Activated CD4-positive, alpha-beta T cell treated with anti-CD3 and anti-CD28 coated beads for 48 hours (primary cell): ENCODE measurements around the gene LCE5A.
"Not testable (repeated sequence)": the region's sequence is repeated elsewhere in the genome, so short reads cannot be mapped to it uniquely, and the experiment has no call there.

ENCODE experiments used
- DNase-seq: peaks from one replicate; pipeline ENCODE4 v3.0.0-alpha.2; 2020

The LCE5A gene, protein sequence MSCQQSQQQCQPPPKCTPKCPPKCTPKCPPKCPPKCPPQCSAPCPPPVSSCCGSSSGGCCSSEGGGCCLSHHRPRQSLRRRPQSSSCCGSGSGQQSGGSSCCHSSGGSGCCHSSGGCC

DNA sequence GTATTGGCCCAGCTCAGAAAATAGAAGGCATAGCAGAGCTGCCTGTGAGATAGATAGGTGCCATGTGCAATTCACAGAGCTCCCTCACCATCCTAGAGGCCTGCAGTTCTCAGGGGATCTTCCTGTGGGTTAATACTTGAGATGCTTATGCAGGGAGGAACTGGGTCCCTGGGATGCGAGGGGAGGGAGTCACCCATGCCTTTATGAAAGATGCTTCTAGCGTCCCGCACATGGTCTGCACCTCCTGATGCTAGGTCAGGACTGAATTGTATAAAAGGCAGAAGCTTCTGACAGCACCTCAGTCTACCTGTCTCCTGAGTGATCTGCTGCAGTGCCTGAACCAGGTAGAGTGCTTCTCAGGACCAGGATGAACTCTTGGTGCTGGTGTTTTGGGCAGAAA is at the start of gene LCE5A:
Gene LCE5A, plus strand, starts transcription at position 301 of the 400 bp plus-strand sequence. CDS start 732 bp downstream, outside the sequence.
- no peak for DNase-seq

DNA sequence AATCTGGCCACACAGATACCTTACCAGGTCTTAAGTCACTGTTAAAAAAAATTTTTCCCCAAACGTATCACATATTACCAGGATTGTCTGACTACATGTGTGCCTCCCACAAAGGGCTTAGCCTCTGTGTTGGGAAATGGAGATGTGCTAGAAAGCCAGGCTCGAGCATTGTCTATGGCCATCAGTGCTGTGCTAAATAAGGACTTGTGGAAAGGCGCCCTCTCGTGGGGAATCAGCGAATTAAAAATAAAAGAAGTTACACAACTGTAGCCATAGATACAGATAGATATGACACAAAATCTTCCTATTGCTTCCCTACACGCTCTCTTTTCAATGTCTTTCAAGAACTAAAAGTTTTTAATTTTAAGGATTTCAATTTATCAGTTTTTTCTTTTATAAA is 49.1 kb upstream of the LCE5A start:
- DNase-seq, result peak; percentile 74

DNA sequence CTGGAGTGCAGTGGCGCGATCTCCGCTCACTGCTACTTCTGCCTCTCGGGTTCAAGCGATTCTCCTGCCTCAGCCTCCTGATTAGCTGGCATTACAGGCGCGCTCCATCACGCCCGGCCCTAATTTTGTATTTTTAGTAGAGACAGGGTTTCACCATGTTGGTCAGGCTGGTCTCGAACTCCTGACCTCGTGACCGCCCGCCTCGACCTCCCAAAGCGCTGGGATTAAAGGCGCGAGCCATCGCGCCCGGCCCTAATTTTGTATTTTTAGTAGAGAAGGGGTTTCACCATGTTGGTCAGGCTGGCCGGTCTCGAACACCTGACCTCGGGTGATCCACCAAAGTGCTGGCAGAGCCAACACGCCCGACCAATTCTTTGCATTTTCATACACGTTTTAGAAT is 48.0 kb upstream of the LCE5A start:
- no peak for DNase-seq

DNA sequence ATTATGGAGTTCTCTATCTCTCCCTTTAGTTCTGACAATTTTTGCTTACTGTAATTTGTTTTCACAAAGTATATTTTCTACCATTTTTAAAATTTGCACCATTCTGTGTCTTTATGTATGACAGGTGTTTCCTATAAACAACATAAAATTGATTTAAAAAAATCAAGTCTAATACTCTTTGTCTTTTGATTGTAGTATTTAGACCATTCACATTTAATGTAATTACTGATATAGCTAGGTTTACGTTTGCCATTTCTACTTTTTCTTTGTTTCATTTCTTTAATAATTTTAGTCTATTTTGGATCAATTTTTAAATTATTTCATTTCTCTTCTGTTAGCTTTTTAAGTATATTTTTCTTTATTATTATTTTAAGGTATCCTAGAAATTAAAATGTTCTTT is 44.4 kb upstream of the LCE5A start:
- no peak for DNase-seq

DNA sequence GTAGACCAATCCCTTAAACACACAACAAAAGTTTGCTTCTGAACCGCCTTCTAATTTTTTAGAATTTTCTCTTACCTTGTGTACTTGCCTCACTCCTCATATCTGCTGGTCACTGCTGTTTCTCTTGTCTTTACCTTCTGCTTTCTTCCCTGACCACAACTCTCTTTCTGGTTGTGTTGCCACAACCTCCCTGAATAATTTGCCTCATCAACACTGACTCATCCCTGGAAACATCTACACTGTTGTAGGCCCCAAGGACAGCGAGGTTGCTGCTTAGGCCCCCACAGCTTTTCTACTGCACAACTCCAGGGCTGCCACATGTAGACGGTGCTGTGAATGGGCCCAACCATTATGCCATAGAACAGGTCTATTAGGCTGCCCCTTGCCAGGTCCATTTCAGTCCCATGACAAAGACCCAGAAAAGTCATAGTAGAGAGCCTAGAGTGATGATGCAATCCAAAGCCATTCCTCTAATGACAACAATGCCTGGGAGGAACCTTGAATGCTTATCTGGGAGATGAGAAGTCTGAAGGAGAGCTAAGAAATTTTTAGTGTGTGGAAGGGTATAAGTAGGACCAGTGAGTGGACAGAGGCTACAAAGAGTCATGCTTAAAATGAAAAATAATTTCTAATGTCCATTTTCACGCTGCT is 36.6 kb upstream of the LCE5A start:
- no peak for DNase-seq

DNA sequence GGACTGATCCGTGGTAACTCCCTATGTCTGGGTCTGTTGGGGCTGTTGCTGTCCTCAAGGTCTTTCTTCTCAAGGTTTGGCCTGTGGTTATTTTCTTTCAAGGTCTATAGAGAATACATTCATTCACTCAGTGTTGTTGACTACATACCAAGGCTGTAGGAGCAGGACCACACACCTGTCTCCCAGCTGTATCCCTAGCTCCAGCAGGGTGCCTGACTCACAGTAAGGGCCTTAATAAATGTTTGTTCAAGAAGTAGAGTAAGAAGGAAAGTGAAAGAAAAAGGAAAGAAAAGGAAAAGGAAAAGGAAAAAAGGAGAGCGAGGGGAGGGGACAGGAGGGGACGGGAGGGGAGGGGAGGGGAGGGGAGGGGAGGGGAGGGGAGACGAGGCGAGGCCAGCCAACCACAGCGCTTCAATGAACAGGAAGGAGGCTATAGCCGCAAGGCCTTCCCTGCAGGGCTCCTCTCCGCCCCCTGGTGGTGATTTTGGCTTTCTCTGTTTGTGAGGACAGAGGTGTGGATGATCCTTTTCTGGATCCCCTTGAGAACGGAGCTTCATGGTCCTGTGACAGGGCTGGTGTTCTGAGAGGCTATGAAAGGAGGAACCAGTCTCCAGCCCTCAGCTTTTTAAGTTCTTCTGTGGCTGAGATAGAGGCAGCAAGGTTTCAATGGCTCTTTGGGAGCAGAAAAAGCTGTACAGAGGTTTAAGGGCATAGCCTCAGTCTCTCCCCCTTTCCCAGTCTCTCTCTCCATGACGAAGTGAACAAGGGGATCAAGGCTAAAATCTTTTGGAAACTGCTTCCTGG is 30.6 kb upstream of the LCE5A start:
- DNase-seq, result peak; percentile 83

DNA sequence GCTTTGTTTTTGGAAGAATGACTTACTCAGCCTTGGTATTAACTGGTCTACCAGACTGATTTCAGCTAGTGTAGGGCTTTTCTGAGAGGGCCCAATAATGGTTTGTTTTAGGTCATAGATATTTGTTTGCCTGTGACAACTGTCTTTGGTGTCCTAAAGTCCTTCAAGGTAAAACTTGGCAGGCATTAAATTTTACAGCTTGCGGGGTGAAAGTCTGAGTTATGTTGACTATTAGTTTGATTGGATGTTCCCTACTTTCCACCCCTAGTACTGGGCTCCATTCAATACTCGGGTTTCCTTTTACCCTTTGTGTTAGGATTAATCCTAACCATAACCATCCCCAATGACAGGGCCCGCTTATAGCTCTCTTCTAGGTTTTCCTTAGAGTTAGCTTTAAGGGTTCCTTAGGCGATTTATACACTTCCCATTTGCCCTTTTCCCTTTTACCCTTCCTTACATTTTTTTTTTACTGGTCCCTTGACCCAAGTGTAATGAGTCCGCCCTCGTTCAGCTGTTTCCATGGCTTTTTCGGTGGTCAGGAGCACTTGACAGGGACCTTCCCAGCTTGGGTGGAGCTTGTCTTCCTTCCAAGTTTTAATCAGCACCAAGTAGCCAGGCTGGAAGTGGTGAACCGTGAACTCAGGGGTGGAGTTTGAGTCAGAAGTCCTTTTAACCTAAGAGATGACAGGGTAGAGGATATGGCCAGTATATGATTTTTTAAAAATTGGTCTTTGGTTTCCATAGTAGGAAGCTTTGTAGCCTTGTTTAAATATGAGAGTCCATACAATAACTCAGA is 28.5 kb upstream of the LCE5A start:
- no peak for DNase-seq

DNA sequence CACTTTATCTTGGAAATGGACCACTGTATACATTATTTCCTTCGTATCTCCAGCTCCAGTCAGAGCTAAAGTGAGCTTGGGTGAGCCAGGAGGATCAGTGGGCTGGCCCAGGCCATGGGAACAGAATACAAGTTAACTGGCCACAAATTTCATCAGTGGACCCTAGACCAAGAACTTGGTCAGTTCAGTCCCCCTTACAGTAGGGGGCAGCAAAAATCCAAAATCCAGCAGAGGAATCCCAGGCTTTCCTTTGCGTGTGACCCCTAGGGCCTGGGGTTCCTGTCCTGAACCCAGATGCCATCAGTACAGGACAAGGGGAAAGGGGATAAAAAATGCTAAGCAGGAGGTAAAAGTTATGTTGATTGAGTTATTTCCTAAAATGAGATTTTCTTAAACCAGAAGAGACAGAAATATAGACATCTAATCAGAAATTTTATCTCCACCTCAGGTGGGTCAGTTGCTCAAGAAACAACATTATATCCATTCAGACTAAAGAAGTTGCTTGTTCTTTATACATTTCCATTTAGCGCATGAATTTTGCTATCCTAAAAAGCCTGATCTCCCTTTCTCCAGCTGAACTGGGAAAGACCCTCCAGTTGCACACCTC is 24.1 kb upstream of the LCE5A start:
- peak; percentile 10 for DNase-seq

DNA sequence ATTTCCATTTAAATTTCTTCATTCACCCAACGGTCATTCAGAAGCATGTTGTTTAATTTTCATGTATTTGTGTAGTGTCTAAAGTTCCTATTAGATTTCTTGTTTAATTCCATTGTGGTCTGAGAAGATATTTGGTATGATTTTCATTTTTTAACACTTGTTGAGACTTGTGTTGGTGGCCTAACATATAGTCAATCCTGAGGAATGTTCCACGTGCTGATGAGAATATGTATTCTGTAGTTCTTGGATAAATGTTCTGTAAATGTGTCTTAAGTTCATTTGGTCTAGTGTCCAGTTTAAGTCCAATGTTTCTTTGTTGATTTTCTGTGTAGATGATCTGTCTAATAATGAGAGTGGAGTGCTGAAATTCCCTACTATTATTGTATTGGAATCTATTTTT is 22.7 kb upstream of the LCE5A start:
- DNase-seq, result no peak

DNA sequence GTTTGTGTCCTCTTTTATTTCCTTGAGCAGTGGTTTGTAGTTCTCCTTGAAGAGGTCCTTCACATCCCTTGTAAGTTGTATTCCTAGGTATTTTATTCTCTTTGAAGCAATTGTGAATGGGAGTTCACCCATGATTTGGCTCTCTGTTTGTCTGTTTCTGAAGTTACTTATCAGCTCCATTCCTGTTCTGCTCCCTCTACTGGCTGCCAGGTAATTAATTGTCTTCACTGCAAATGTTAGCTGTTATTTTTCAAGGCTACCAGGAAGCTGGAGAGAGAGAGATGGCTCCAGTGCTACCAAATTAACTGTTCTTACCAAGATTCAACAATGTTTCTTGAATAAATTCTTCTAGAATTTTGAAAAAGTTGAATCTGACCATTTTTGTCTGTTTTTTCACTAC is 19.1 kb upstream of the LCE5A start:
- DNase-seq, result not testable (repeated sequence)

DNA sequence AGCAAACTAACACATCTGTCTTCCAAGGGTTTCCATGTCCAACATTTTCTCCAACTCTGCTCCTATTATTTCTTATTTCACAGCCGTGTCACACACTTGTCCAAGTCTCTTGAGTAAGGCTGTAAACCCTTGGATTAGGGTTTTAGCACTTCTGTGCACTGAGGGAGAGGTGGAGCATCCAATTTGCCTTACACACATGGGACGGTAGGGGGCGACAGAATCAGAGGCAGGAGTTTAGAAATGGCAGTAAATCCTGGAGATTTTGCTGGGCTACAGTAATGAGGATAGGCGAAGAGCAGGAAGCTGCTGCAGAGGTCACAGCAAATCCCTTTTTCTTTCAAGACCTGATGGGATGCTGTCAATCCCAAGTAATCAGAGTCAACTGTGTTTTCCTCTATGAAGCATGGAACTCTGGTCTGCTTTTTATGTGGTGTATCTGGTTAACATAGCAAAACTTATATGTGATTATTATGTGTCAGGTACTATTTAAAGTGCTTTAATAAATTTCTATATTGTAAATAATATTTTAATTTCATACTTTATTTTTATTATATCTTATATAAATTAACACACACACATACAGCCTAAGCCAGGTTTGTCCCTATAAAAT is 15.4 kb upstream of the LCE5A start:
- DNase-seq, result peak; percentile 47

DNA sequence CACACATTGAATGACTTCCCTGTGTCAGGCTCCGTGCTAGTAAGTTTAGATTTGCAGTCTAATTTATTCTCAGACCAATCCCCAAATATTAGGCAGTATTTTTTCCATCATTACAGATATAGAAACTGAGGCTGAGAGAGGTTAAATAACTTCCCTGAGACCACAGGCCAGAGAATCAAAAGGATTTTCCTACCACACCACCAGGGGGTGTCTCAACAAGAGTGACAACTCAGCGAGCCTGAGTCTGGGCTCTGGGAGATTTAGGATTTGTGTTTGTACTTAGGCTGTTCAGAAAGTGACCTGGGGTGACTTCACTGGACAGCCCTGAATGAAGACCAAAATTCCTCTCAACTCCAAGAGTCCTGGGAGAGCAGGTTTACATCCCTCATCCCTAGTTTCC is 13.3 kb upstream of the LCE5A start:
- DNase-seq, result no peak

DNA sequence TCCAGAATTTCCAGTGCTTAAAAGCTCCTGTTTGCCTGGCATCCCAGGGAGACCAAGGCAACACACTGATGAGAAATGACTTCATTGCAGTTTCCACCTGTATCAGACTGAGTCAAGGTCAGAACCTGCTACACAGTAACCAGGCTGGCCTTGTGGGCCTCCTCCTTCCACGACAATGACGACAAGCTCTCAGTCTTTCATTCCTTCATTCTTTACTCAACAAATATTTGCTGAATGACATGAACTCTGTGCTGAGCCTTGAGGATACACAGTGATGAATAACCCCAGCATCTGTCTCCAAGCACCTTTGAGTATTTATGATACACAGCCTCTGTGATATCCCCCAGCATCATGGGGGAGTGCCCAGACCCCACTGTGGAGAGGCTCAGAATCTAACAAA is 8.9 kb upstream of the LCE5A start:
- no peak for DNase-seq

DNA sequence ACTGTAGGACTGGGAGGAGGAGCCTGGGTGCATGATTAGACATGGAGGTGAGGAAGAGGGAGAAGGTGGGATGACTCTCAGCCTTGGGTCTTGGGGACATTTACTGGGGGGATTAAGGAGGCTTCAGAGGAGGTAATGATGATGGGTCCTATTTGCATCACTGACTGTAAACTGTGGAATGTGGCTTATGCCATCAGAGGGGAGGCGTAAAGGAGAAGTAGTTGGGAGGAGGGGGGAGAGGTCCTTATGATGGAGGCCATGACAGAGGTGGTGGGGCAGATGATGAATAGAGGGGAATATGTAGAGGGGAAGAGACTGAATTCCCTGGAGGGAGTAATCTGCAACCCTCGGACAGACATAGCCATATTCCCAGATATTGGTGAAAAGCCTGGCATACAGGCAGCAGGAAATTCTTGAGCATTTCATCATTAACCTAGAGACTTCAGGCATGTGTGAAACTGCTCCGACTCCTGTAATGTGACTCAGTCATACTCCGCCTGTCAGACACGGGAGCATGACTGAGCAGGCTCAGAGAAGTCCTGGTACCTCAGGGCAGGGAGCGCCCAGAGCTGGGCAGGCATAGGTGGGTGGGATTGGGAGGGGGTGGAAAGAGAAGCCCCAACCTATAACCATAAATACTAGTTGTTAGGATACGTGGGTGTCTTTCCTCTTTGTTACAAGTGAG is 8.0 kb upstream of the LCE5A start:
- no peak for DNase-seq

DNA sequence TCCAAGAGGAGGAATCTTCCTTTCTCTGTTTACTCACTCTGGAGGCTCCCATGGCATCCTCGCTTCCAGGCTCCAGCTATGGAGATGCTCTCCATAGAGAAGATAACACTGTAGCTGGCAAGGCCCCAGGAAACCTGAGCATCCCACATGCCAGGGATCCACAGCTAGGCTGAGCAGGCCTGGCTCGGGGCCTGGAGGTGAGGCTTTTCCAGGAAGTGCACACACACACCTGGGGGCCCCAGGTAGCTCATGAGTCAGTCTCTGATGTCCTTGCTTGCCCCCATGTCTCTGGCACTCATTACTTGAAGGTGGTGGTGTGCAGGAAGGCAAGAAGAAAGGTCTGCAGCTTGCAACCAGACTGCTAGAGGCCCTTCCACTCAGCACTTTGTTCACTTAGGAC is 5.5 kb upstream of the LCE5A start:
- no peak for DNase-seq

DNA sequence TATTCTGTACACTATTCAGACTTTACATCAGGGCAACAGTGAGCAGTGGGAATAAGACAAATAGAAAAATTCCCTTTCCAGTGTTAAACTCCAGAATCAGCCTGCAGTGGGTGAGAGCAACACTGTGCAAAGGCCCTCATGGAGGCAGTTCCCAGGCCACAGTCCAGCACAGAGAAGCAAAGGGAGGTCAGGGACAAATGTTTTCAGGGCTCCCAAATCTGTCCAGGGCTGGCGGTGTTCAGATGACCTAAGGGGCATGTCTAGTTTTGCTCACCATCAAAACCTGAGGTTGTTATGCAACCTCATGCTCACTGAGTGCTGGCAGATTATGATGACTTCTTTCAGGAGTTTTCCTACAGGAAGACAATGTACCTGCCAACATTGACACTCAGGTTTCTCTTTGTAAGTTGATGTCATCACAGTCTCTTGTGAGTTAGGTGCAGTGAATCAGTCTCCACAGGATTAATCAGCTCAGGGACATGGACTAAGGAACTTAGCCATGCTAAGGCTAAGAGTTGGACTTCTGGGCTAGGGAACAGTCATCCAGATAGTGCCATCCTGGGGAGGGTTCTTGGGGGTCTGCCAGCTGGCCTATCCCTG is 3.6 kb upstream of the LCE5A start:
- no peak for DNase-seq

DNA sequence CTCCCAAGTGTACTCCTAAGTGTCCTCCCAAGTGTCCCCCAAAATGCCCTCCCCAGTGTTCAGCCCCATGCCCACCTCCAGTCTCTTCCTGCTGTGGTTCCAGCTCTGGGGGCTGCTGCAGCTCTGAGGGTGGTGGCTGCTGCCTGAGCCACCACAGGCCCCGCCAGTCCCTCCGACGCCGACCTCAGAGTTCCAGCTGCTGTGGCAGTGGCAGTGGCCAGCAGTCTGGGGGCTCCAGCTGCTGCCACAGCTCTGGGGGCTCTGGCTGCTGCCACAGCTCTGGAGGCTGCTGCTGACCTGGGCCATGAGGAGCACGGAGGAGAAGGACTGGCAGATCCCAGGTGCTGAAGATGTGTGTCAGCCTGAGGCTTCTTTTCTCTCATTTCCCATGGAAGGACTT is 993 bp downstream of the LCE5A start:
- no peak for DNase-seq

DNA sequence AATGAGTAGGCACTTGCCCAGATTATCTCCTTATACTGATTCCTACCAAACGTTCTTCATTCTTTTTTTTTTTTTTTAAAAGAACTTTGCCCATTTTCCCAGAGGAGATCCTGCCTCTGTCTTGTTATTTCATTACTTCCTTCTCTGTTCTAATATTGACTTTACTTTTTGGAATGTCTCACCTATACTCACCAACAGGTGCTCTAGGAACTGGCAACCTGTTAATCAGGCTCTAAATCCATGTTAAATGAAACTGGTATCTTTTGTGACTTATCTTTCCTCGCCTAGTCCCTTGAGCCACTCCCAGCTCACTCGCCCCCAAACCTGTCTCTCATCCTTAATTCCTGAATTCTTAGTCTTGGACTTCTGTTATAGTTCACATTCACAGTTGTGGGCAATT is 2.5 kb downstream of the LCE5A start:
- no peak for DNase-seq

DNA sequence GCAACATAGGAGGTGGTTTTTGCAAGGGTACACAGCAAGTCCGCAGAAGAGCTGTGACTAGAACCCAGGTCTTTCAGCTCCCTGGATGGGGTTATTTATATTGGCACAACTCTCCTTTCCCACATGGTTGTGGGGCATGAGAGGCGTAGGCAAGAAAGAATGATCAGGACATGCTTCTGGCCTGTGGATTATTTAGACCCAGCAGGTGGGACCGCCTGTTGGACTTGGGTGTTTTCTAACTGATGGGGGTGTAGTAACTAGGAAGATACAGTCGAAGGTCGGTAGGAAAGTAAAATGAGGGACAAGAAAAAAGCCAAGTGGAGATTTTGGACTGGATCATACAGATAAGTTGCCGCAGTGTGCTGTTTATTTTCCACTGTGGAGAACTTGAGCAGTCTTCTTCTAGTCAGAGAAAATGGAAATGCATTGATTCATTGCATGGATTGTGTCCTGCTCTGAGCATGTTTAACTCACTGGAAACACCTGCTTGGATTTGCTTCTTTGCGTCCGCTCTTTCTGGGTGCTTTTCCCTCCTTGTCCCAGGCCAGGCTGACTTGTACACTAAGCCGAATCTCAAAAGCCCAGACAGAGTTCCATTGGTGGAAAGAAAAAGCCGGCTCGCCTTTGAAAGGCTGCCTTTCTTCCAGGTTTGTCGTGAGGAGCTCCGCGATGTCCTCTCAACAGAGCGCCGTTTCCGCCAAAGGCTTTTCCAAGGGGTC is 4.3 kb downstream of the LCE5A start:
- DNase-seq, result no peak

DNA sequence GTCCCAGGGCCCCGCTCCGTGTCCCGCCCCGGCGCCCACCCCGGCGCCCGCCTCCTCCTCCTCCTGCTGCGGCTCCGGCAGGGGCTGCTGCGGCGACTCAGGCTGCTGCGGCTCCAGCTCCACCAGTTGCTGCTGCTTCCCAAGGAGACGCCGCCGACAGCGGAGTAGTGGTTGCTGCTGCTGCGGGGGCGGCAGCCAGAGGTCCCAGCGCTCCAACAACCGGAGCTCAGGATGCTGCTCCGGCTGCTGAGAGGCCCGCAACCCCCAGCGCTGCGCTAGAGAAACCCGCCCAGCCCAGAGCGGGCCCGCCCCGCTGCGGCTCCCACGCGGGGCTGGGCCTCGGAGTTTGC is 4.8 kb downstream of the LCE5A start:
- peak; percentile 7 for DNase-seq

DNA sequence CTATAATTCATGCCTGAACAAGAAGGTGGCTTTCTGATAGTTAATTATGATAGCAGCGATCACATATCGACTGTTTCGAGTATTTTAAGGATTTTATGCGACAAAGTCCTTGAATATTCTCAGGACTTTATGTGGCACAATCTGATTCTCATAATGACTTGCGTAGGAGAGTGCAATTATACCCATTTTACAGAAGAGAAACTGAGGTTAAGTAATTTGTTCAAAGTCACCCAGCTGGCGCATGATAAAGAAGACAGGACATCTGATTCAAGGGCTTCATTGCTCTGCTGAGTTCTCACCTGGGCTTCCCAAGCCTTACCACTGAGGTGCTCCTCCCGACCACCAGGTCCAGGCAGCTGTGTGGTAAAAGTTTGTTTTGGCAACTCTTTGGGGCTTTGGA is 5.5 kb downstream of the LCE5A start:
- no peak for DNase-seq
